ENCODE measurements around the gene TNNC2. TPM values are rescaled to one million over a fixed set of nuclear protein-coding genes. Genes with fewer than 3 reads are reported as not detected.

TNNC2 gene
- total RNA-seq, 4 donors from 2014 or later = 0.91 to 1.6 TPM; not detected in 2

DNA sequence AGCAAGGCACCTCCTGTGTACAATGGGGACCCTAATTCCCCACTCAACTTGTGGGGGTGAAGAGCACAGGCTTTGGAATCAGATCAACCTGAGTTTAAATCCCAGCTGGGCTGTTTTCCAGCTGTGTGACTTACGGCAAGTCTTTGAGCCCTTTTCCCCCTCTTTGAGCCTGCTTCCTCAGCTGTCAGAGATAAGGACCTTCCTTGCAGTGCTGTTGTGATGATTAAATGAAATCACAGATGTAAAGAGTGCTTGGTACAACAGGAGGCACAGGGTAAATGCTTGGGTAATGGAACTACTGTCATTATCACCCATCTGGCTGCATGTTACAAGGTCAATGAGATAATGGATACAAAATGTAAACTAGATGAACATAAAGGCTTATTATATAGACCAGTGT, 9.7 kb upstream of the TNNC2 start:
- 18% methylated on average over 1 of the region's 1 CpG for WGBS
- H3K27ac ChIP-seq = peak overlapping the region; percentile 97
- H3K4me1 ChIP-seq = peaks cover 47% of the 10 kb centered on the region
- H3K4me3 ChIP-seq = peak overlapping the region; percentile 61
- no peak for TF ChIP-seq POLR2AphosphoS5 (IDR thresholded peaks at IDR 0.05)
- TF ChIP-seq EP300 (IDR thresholded peaks at IDR 0.05) = no peak
- no peak for TF ChIP-seq POLR2A (IDR thresholded peaks at IDR 0.05)
- TF ChIP-seq, protein P1, sequence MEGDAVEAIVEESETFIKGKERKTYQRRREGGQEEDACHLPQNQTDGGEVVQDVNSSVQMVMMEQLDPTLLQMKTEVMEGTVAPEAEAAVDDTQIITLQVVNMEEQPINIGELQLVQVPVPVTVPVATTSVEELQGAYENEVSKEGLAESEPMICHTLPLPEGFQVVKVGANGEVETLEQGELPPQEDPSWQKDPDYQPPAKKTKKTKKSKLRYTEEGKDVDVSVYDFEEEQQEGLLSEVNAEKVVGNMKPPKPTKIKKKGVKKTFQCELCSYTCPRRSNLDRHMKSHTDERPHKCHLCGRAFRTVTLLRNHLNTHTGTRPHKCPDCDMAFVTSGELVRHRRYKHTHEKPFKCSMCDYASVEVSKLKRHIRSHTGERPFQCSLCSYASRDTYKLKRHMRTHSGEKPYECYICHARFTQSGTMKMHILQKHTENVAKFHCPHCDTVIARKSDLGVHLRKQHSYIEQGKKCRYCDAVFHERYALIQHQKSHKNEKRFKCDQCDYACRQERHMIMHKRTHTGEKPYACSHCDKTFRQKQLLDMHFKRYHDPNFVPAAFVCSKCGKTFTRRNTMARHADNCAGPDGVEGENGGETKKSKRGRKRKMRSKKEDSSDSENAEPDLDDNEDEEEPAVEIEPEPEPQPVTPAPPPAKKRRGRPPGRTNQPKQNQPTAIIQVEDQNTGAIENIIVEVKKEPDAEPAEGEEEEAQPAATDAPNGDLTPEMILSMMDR (IDR thresholded peaks at IDR 0.05) = no peak
- no peaks in the 10 kb centered on the region for H3K9me3 ChIP-seq
- peaks cover 28% of the 10 kb centered on the region for H3K36me3 ChIP-seq
- H3K27me3 ChIP-seq = no peaks in the 10 kb centered on the region
- no peak for DNase-seq (ENCODE audit: low spot score in 2 of 2)

DNA sequence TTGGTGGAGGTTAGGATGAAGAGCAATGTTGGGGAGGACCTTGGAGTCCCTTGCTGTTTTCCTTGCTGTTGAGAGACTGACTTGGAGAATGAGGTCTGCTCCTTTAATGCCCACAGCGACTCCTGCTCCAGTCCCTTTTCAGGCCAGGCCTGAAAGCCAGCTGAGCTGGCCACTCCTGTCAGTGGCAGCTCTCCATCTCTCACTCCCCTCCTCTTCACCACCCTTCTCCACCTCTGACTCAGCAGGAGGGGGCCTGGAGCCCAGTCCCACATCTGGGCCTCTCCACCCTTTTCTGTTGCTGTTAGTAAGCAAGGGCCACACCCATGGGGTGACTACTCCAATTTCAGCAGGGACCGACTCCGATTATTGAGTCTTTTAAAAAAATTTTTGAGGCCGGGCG, 8.7 kb upstream of the TNNC2 start:
- WGBS = 45% methylated on average over 5 of the region's 5 CpGs
- peaks cover 42% of the 10 kb centered on the region for H3K4me1 ChIP-seq
- peak overlapping the region; percentile 97 for H3K27ac ChIP-seq
- peak overlapping the region; percentile 61 for H3K4me3 ChIP-seq
- TF ChIP-seq POLR2A (IDR thresholded peaks at IDR 0.05) = no peak
- peak in 2 of 3 donors; percentile 27 to 38 for TF ChIP-seq POLR2AphosphoS5 (IDR thresholded peaks at IDR 0.05)
- H3K27me3 ChIP-seq = no peaks in the 10 kb centered on the region
- H3K36me3 ChIP-seq = peaks cover 18% of the 10 kb centered on the region
- peak; percentile 90 for DNase-seq (ENCODE audit: low spot score in 2 of 2)
- no peaks in the 10 kb centered on the region for H3K9me3 ChIP-seq

DNA sequence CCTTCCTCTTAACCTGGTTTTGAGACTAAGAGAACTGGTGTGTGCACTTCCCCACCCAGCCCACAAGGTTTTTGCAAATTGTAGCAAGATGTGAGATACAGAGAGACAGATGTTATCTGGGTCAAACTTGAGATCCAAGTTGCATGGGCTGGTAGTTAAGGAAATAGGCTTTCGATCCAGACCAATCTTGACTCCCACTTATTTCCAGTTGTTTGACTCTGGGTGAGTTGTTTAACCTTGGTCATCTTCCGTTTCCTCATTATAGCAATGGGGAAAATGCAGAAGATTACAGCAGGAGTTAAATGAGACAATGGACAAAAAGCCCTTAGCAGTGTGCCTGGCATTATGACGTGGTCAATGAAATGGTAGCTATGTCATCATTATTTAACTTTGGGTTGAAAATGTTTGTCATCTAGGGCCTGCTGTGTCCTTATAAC, 8.2 kb upstream of the TNNC2 start:
- peak overlapping the region; percentile 97 for H3K27ac ChIP-seq
- H3K27me3 ChIP-seq = no peaks in the 10 kb centered on the region
- H3K9me3 ChIP-seq = no peaks in the 10 kb centered on the region
- H3K36me3 ChIP-seq = peaks cover 13% of the 10 kb centered on the region
- H3K4me3 ChIP-seq = peak overlapping the region; percentile 61
- WGBS = 34% methylated on average over 3 of the region's 3 CpGs
- no peak for DNase-seq (ENCODE audit: low spot score in 2 of 2)
- peaks cover 42% of the 10 kb centered on the region for H3K4me1 ChIP-seq
- TF ChIP-seq POLR2A (IDR thresholded peaks at IDR 0.05) (no peak), EP300 (IDR thresholded peaks at IDR 0.05) (no peak), POLR2AphosphoS5 (IDR thresholded peaks at IDR 0.05) (no peak)
- TF ChIP-seq, protein P1 (IDR thresholded peaks at IDR 0.05) = no peak

DNA sequence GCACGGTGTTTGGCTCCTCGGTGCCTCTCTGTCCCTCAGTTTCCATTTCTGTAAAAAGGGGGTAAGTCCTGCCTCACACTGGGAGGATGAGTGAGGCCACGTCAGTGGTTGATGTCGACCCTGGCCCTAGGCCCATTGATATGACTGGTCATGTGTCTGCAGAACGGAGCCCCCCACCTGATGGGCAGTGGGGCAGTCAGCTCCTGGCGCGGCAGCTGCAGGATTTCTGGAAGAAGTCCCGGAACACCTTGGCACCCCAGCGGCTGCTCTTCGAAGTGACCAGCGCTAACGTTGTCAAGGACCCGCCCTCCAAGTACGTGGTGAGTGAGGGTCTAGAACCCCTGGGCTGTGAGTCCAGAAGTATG, 7.7 kb upstream of the TNNC2 start:
- Histone ChIP-seq H3K27me3 (no peaks in the 10 kb centered on the region), H3K4me1 (peaks cover 42% of the 10 kb centered on the region), H3K27ac (peak overlapping the region; percentile 97), H3K36me3 (peaks cover 9% of the 10 kb centered on the region), H3K4me3 (peak overlapping the region; percentile 61), H3K9me3 (no peaks in the 10 kb centered on the region)
- 59% methylated on average over 12 of the region's 14 CpGs for WGBS
- TF ChIP-seq POLR2AphosphoS5 (IDR thresholded peaks at IDR 0.05) = no peak
- no peak for TF ChIP-seq POLR2A (IDR thresholded peaks at IDR 0.05)
- TF ChIP-seq, protein P1 (IDR thresholded peaks at IDR 0.05) = no peak
- no peak for TF ChIP-seq EP300 (IDR thresholded peaks at IDR 0.05)
- no peak for DNase-seq (ENCODE audit: low spot score in 2 of 2)

DNA sequence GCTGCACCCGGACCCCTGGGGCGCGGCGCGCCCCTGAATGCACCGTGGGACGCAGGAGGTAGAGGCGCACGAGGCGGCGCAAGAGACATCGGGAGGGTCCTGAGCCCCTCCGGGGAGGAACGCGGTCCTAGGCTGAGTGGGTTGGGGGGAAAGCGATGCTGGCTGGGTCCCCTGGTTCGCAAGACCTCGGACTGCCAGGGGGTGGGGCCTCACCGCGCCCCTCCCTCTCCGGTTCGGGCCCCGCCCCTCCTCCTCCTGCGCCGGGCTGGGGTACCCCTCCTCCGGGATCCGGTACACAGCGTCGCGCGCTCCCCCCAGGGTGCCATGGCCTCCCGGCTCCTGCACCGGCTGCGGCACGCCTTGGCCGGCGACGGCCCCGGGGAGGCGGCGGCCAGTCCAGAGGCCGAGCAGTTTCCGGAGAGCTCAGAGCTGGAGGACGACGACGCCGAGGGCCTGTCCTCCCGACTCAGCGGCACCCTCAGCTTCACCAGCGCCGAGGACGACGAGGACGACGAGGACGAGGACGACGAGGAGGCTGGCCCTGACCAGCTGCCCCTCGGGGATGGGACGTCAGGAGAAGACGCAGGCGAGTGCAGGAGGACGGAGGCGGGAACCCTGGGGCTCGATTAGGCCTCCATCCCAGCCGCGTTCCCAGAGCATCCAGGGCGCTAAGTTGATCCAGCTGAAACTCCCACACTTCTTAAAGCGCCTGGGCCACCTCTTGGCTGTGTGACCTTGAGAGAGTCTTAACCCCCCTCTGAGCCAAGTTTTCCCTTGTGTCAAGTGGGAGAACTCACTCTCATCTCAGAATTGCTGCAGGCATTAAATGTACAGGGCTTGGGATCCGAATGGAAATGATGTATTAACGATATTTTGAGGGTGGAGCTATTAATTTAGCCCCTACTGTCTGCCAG, 7.0 kb upstream of the TNNC2 start:
- peak overlapping the region; percentile 61 for H3K4me3 ChIP-seq
- peaks cover 9% of the 10 kb centered on the region for H3K36me3 ChIP-seq
- 3% methylated on average over 22 of the region's 71 CpGs for WGBS
- H3K4me1 ChIP-seq = peaks cover 42% of the 10 kb centered on the region
- peak overlapping the region; percentile 97 for H3K27ac ChIP-seq
- TF ChIP-seq EP300 (IDR thresholded peaks at IDR 0.05) (no peak), POLR2AphosphoS5 (IDR thresholded peaks at IDR 0.05) (peak in 1 of 3 donors; percentile 33)
- peak; percentile 86 to 90 for DNase-seq (ENCODE audit: low spot score in 2 of 2)
- H3K27me3 ChIP-seq = no peaks in the 10 kb centered on the region
- no peaks in the 10 kb centered on the region for H3K9me3 ChIP-seq
